ENCODE measurements around the gene SKOR1.

DNA sequence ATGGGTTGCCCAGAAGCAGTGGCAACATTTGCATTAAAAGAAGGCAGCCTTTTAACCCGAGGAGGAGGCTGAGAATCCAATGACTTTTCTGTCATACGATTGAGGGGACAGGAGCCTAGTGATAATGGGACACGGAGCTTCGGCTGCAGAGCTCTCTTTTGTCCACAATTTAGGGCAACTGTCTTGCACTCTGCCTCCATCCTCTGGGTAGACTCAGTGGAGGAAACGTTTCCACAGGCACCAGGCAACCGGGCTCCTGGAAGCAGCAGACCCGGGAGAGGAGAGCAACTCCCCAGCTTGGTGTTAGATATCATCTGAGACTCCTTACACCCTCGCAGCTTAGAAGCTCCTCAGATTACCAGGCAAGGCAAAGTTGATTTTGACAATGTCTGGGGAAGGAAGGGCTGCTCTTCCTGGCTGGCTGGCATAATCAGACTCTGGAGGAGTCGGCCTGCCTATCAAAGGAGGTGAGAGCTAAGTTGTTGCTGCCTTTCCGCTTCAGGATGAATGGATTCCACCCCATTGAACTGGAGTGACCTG lies 58.0 kb downstream of the SKOR1 start:
- TF ChIP-seq CTCF (IDR thresholded peaks at IDR 0.05; ENCODE audit: poor library complexity) (no peak), EZH2 (IDR thresholded peaks at IDR 0.05; ENCODE audit: borderline replicate concordance) (no peak)
